GM12875 (cell line): Measurements from ENCODE around the gene RGL1.

ENCODE experiments used
- H3K4me3 ChIP-seq: one replicate; pipeline ENCODE4 v1.5.1; 2011; ENCODE audit warnings: low read depth, low read length, control low read depth
- CTCF ChIP-seq: IDR thresholded peaks from 2 replicates; pipeline ENCODE4 v1.5.1; 2011; ENCODE audit warnings: low read depth, mild to moderate bottlenecking, control low read depth, inconsistent platforms, low read length, moderate library complexity, borderline replicate concordance; ENCODE audit not compliant: insufficient read depth

RGL1 gene

GRCh38 chr1:183903101-183903500 lies 98.2 kb downstream of the RGL1 start:
- H3K4me3 ChIP-seq = no peak overlapping the region
- TF ChIP-seq CTCF = no peak

GRCh38 chr1:183905508-183906113 lies 100.7 kb downstream of the RGL1 start:
- no peak for TF ChIP-seq CTCF
- H3K4me3 ChIP-seq = no peak overlapping the region

GRCh38 chr1:183907070-183907469 lies 102.2 kb downstream of the RGL1 start:
- no peak overlapping the region for H3K4me3 ChIP-seq
- TF ChIP-seq CTCF = no peak

- H3K4me3 ChIP-seq = no peak overlapping the region
- no peak for TF ChIP-seq CTCF
Measured at GRCh38 chr1:183908079-183908478, 103.2 kb downstream of the RGL1 start.

- TF ChIP-seq CTCF = no peak
- no peak overlapping the region for H3K4me3 ChIP-seq
Measured at GRCh38 chr1:183909672-183910071, 104.8 kb downstream of the RGL1 start.

- no peak overlapping the region for H3K4me3 ChIP-seq
- no peak for TF ChIP-seq CTCF
Measured at GRCh38 chr1:183910845-183911244, 105.9 kb downstream of the RGL1 start.

- no peak for TF ChIP-seq CTCF
- no peak overlapping the region for H3K4me3 ChIP-seq
Measured at GRCh38 chr1:183911285-183911684, 106.4 kb downstream of the RGL1 start.
